ENCODE results near the gene INTS6. TPM values are rescaled to one million over a fixed set of nuclear protein-coding genes. Genes with fewer than 3 reads are reported as not detected.
"Not testable (repeated sequence)": the region's sequence is repeated elsewhere in the genome, so short reads cannot be mapped to it uniquely, and the experiment has no call there.

The INTS6 gene
- polyA plus RNA-seq, 3 donors: 32.1 to 36.2 (median 33.0) TPM

GRCh38 chr13:51419001-51419636 lies 33.7 kb downstream of the INTS6 start:
- no peak for DNase-seq

- DNase-seq: no peak
These were observed 35.1 kb downstream of the INTS6 start for GRCh38 chr13:51417716-51418115.

- no peak for DNase-seq
These were observed 36.7 kb downstream of the INTS6 start for GRCh38 chr13:51416107-51416506.

GRCh38 chr13:51415339-51415738 lies 37.5 kb downstream of the INTS6 start:
- not testable (repeated sequence) for DNase-seq

GRCh38 chr13:51412431-51412830 lies 40.4 kb downstream of the INTS6 start:
- no peak for DNase-seq

GRCh38 chr13:51405176-51405575 lies 47.7 kb downstream of the INTS6 start:
- DNase-seq: no peak

GRCh38 chr13:51397262-51397941 lies 55.4 kb downstream of the INTS6 start:
- DNase-seq: no peak

- no peak for DNase-seq
These were observed 56.5 kb downstream of the INTS6 start for GRCh38 chr13:51396352-51396751.

GRCh38 chr13:51394724-51395123 lies 58.1 kb downstream of the INTS6 start:
- no peak for DNase-seq

- DNase-seq: no peak
These were observed 67.7 kb downstream of the INTS6 start for GRCh38 chr13:51385114-51385513.

- no peak for DNase-seq
These were observed 72.6 kb downstream of the INTS6 start for GRCh38 chr13:51380269-51380668.

GRCh38 chr13:51373451-51373850 lies 79.4 kb downstream of the INTS6 start:
- DNase-seq: no peak

- no peak for DNase-seq
These were observed 81.0 kb downstream of the INTS6 start for GRCh38 chr13:51371768-51372399.

- no peak for DNase-seq
These were observed 82.0 kb downstream of the INTS6 start for GRCh38 chr13:51370811-51371210.

GRCh38 chr13:51370116-51370515 lies 82.7 kb downstream of the INTS6 start:
- no peak for DNase-seq

- no peak for DNase-seq
These were observed 88.3 kb downstream of the INTS6 start for GRCh38 chr13:51364404-51365008.

GRCh38 chr13:51363625-51364024 lies 89.2 kb downstream of the INTS6 start:
- DNase-seq: no peak

GRCh38 chr13:51361106-51361505 lies 91.7 kb downstream of the INTS6 start:
- no peak for DNase-seq

- DNase-seq: no peak
These were observed 92.3 kb downstream of the INTS6 start for GRCh38 chr13:51360489-51360888.

- DNase-seq: no peak
These were observed 93.5 kb downstream of the INTS6 start for GRCh38 chr13:51359352-51359751.

- DNase-seq: no peak
These were observed 94.8 kb downstream of the INTS6 start for GRCh38 chr13:51357928-51358595.

GRCh38 chr13:51355217-51355616 lies 97.6 kb downstream of the INTS6 start:
- no peak for DNase-seq

All from renal pelvis (tissue), 4 donors.